Effector memory CD4-positive, alpha-beta T cell (primary cell): ENCODE results near the gene CSTF2T.

Experiments
- DNase-seq, 3 donors: peaks; one replicate each; pipeline ENCODE4 v3.0.0-alpha.2; 2020
- H3K27ac ChIP-seq: 2 replicates; pipeline ENCODE4 v1.7.0; 2013; ENCODE audit warnings: mild to moderate bottlenecking, low read length, moderate library complexity; ENCODE audit not compliant: insufficient read depth, poor library complexity, severe bottlenecking
- H3K27me3 ChIP-seq: replicated peaks from 2 replicates; pipeline ENCODE4 v1.7.0; 2013; ENCODE audit warnings: mild to moderate bottlenecking, low read length; ENCODE audit not compliant: insufficient read depth, control insufficient read depth, poor library complexity, severe bottlenecking
- H3K36me3 ChIP-seq: 2 replicates; pipeline ENCODE4 v1.7.0; 2013; ENCODE audit warnings: mild to moderate bottlenecking, low read length, moderate library complexity; ENCODE audit not compliant: control insufficient read depth, insufficient read depth
- H3K4me1 ChIP-seq: 2 replicates; pipeline ENCODE4 v1.7.0; 2013; ENCODE audit warnings: low read length, mild to moderate bottlenecking; ENCODE audit not compliant: control insufficient read depth, insufficient read depth, poor library complexity, severe bottlenecking
- H3K4me3 ChIP-seq: 2 replicates; pipeline ENCODE4 v1.7.0; 2013; ENCODE audit warnings: low read length, low read depth, mild to moderate bottlenecking; ENCODE audit not compliant: insufficient read depth, poor library complexity, severe bottlenecking
- H3K9me3 ChIP-seq: 2 replicates; pipeline ENCODE4 v1.7.0; 2013; ENCODE audit warnings: mild to moderate bottlenecking, low read length, moderate library complexity; ENCODE audit not compliant: control insufficient read depth

The CSTF2T gene

GRCh38 chr10:51656503-51656902, 42.9 kb downstream of the CSTF2T start:
- no peaks in the 10 kb centered on the region for H3K9me3 ChIP-seq
- no peaks in the 10 kb centered on the region for H3K36me3 ChIP-seq
- H3K27ac ChIP-seq, result no peak overlapping the region
- H3K4me3 ChIP-seq, result no peak overlapping the region
- no peaks in the 10 kb centered on the region for H3K4me1 ChIP-seq
- H3K27me3 ChIP-seq, result no peaks in the 10 kb centered on the region
- no peak for DNase-seq

GRCh38 chr10:51654918-51655317, 44.5 kb downstream of the CSTF2T start:
- no peak for DNase-seq
- no peaks in the 10 kb centered on the region for H3K36me3 ChIP-seq
- H3K4me1 ChIP-seq, result no peaks in the 10 kb centered on the region
- H3K9me3 ChIP-seq, result no peaks in the 10 kb centered on the region
- H3K27me3 ChIP-seq, result no peaks in the 10 kb centered on the region
- no peak overlapping the region for H3K27ac ChIP-seq
- no peak overlapping the region for H3K4me3 ChIP-seq

GRCh38 chr10:51653025-51653424, 46.4 kb downstream of the CSTF2T start:
- Histone ChIP-seq H3K27me3 (no peaks in the 10 kb centered on the region), H3K27ac (no peak overlapping the region), H3K36me3 (no peaks in the 10 kb centered on the region), H3K4me1 (no peaks in the 10 kb centered on the region), H3K9me3 (no peaks in the 10 kb centered on the region), H3K4me3 (no peak overlapping the region)
- DNase-seq, result no peak

GRCh38 chr10:51651063-51651462, 48.3 kb downstream of the CSTF2T start:
- H3K36me3 ChIP-seq, result no peaks in the 10 kb centered on the region
- no peak overlapping the region for H3K27ac ChIP-seq
- no peak for DNase-seq
- no peaks in the 10 kb centered on the region for H3K4me1 ChIP-seq
- H3K9me3 ChIP-seq, result no peaks in the 10 kb centered on the region
- no peaks in the 10 kb centered on the region for H3K27me3 ChIP-seq
- no peak overlapping the region for H3K4me3 ChIP-seq

GRCh38 chr10:51649064-51649463, 50.3 kb downstream of the CSTF2T start:
- no peaks in the 10 kb centered on the region for H3K36me3 ChIP-seq
- DNase-seq, result no peak

More at GRCh38 chr10:51649064-51649463, 50.3 kb downstream of the CSTF2T start:
- H3K27ac ChIP-seq, result no peak overlapping the region
- no peaks in the 10 kb centered on the region for H3K4me1 ChIP-seq
- no peaks in the 10 kb centered on the region for H3K27me3 ChIP-seq
- no peaks in the 10 kb centered on the region for H3K9me3 ChIP-seq
- H3K4me3 ChIP-seq, result no peak overlapping the region
